ENCODE data around the gene GAS2L2. TPM values are rescaled to one million over a fixed set of nuclear protein-coding genes. Genes with fewer than 3 reads are reported as not detected.

Gene GAS2L2
- total and polyA plus RNA-seq, 2 donors (not counting 1 experiment from before 2014, with no cell fraction given): 0.09 to 0.17 TPM

DNA sequence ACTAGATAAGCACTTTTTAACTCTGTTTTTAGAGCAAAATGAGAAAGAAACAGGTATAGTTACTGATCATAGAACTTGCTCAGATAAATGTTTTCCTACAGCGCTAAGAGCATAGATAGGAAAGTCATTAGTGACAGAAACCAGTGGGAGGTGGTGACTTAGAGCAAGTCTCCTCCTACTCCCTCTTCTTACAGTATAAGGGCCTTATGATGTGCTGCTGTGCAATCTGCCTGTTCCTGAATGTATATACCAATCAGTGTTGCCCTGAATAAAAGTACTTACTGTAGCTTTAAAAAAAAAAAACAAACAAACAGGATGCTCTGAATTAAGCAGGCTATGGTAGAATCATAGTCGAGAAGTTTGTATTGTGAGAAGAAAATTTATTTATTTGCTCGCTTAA, 44.9 kb downstream of the GAS2L2 start:
- Mint-ChIP-seq H3K9me3 (ENCODE audit: insufficient read depth) (no peaks in the 10 kb centered on the region), H3K4me1 (peaks cover 27% of the 10 kb centered on the region), H3K4me3 (no peak overlapping the region), H3K27me3 (no peaks in the 10 kb centered on the region), H3K27ac (peak overlapping the region; percentile 16)
- Histone ChIP-seq H3K4me1 (ENCODE audit: control insufficient read depth in 2 of 2, insufficient read depth in 2 of 2, low read length in 2 of 2) (peaks cover 20 to 22% of the 10 kb centered on the region in 2 donors), H3K9me3 (ENCODE audit: control extremely low read depth in 1 of 3, control insufficient read depth in 2 of 3, insufficient read depth in 1 of 3, low read length in 2 of 3) (peaks cover 0 to under 1% (median 0%) of the 10 kb centered on the region in 3 donors), H3K27me3 (replicated peaks in 1 of 4; ENCODE audit: control extremely low read depth in 1 of 4, control insufficient read depth in 3 of 4, insufficient read depth in 4 of 4, low read length in 3 of 4) (no peaks in the 10 kb centered on the region), H3K36me3 (replicated peaks in 1 of 2; ENCODE audit: control extremely low read depth in 1 of 2, control insufficient read depth in 1 of 2, extremely low read depth in 1 of 2, insufficient read depth in 2 of 2, low read length in 1 of 2) (peaks cover 16 to 32% of the 10 kb centered on the region in 2 experiments), H3K4me2 (replicated peaks; ENCODE audit: low read depth, low read length, poor library complexity, severe bottlenecking) (peak overlapping the region; percentile 43), H2AFZ (ENCODE audit: insufficient read depth, low read depth, low read length, poor library complexity, severe bottlenecking) (no peak overlapping the region), H4K20me1 (ENCODE audit: control insufficient read depth, insufficient read depth, low read length, poor library complexity, severe bottlenecking) (peaks cover 14% of the 10 kb centered on the region), H3K79me2 (ENCODE audit: control insufficient read depth, insufficient read depth, low read length) (no peaks in the 10 kb centered on the region), H3K27ac (ENCODE audit: low read length in 2 of 2) (peak overlapping the region in 1 of 2 donors; percentile 17), H3K9ac (ENCODE audit: low read length) (no peak overlapping the region), H3K4me3 (ENCODE audit: control extremely low read depth in 1 of 5, extremely low read depth in 1 of 5, insufficient read depth in 1 of 5, low read depth in 2 of 5, low read length in 4 of 5) (no peak overlapping the region)
- CTCF ChIA-PET: interaction anchor here (0.6 kb wide), 1 partner anchor 1283 kb away, joined by 3 read pairs; no protein-coding TSS in a partner anchor
- no peak for TF ChIP-seq CTCF (IDR thresholded peaks at IDR 0.05)
- no peak for TF ChIP-seq EZH2 (IDR thresholded peaks at IDR 0.05; ENCODE audit: borderline replicate concordance, insufficient read depth, low read depth, low read length, poor library complexity, severe bottlenecking)
- no CpG with 5 or more reads among the region's 3 CpGs for WGBS (ENCODE audit: insufficient coverage)
- DNase-seq (no peak), ATAC-seq (ENCODE audit: low read depth) (no peak)
- intact Hi-C loops (cut with micrococcal nuclease): no loop called here
- POLR2A ChIA-PET: no interaction called here

DNA sequence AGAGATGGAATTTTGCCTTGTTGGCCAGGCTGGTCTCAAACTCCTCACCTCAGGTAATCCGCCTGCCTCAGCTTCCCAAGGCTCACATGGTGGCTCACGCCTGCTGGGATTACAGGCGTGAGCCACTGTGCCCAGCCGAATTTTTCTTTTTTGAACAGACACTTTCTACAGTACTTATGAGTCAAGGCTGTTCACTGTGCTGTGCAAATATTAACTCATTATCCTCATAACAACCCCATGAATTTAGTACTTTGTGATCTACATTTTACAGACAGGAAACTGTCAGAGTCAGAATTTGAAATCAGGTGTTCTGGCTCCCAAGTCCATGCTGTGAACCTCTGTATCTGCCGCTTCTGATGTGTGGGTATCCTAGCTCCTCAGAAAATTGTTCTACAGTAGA, 47.3 kb downstream of the GAS2L2 start:
- H3K4me2 ChIP-seq (replicated peaks; ENCODE audit: low read depth, low read length, poor library complexity, severe bottlenecking): no peak overlapping the region
- Mint-ChIP-seq H3K27me3 (no peaks in the 10 kb centered on the region), H3K4me1 (peaks cover 27% of the 10 kb centered on the region), H3K4me3 (no peak overlapping the region), H3K27ac (no peak overlapping the region), H3K9me3 (ENCODE audit: insufficient read depth) (peaks cover 2% of the 10 kb centered on the region)
- H3K27ac ChIP-seq (ENCODE audit: low read length in 2 of 2): no peak overlapping the region
- ChIA-PET CTCF (no interaction called here), POLR2A (no interaction called here)
- no peak for TF ChIP-seq EZH2 (IDR thresholded peaks at IDR 0.05; ENCODE audit: borderline replicate concordance, insufficient read depth, low read depth, low read length, poor library complexity, severe bottlenecking)
- no peak for TF ChIP-seq CTCF (IDR thresholded peaks at IDR 0.05)
- peaks cover 9 to 24% of the 10 kb centered on the region in 2 experiments for H3K36me3 ChIP-seq (replicated peaks in 1 of 2; ENCODE audit: control extremely low read depth in 1 of 2, control insufficient read depth in 1 of 2, extremely low read depth in 1 of 2, insufficient read depth in 2 of 2, low read length in 1 of 2)
- H3K9me3 ChIP-seq (ENCODE audit: control extremely low read depth in 1 of 3, control insufficient read depth in 2 of 3, insufficient read depth in 1 of 3, low read length in 2 of 3): peaks cover 0 to 6% (median 0%) of the 10 kb centered on the region in 3 donors
- no peaks in the 10 kb centered on the region for H3K27me3 ChIP-seq (replicated peaks in 1 of 4; ENCODE audit: control extremely low read depth in 1 of 4, control insufficient read depth in 3 of 4, insufficient read depth in 4 of 4, low read length in 3 of 4)
- H4K20me1 ChIP-seq (ENCODE audit: control insufficient read depth, insufficient read depth, low read length, poor library complexity, severe bottlenecking): peaks cover 14% of the 10 kb centered on the region
- 50% methylated on average over 1 of the region's 5 CpGs for WGBS (ENCODE audit: insufficient coverage)
- intact Hi-C loops (cut with micrococcal nuclease): no loop called here
- H2AFZ ChIP-seq (ENCODE audit: insufficient read depth, low read depth, low read length, poor library complexity, severe bottlenecking): no peak overlapping the region
- peaks cover 20 to 22% of the 10 kb centered on the region in 2 donors for H3K4me1 ChIP-seq (ENCODE audit: control insufficient read depth in 2 of 2, insufficient read depth in 2 of 2, low read length in 2 of 2)
- DNase-seq: no peak
- no peak for ATAC-seq (ENCODE audit: low read depth)
- no peaks in the 10 kb centered on the region for H3K79me2 ChIP-seq (ENCODE audit: control insufficient read depth, insufficient read depth, low read length)
- H3K4me3 ChIP-seq (ENCODE audit: control extremely low read depth in 1 of 5, extremely low read depth in 1 of 5, insufficient read depth in 1 of 5, low read depth in 2 of 5, low read length in 4 of 5): no peak overlapping the region
- no peak overlapping the region for H3K9ac ChIP-seq (ENCODE audit: low read length)
